ENCODE results near the gene TRPM3.

Gene TRPM3

GRCh38 chr9:70492319-70492777 lies 629.1 kb downstream of the TRPM3 start:
- Histone ChIP-seq H3K27ac (replicated peaks) (no peak overlapping the region), H3K4me3 (replicated peaks; ENCODE audit: insufficient read depth, low read length) (no peak overlapping the region), H3K27me3 (ENCODE audit: insufficient read depth, poor library complexity, severe bottlenecking) (no peaks in the 10 kb centered on the region)
- DNase-seq (ENCODE audit: low read depth in 1 of 2, low spot score in 1 of 2): no peak
- TF ChIP-seq SPI1 (IDR thresholded peaks at IDR 0.05; ENCODE audit: borderline replicate concordance, low read depth): no peak

- DNase-seq (ENCODE audit: low read depth in 1 of 2, low spot score in 1 of 2): no peak
- no peak overlapping the region for H3K4me3 ChIP-seq (replicated peaks; ENCODE audit: insufficient read depth, low read length)
- TF ChIP-seq SPI1 (IDR thresholded peaks at IDR 0.05; ENCODE audit: borderline replicate concordance, low read depth) (no peak), POLR2AphosphoS5 (IDR thresholded peaks at IDR 0.05; ENCODE audit: low read depth) (no peak), GABPA (IDR thresholded peaks at IDR 0.05; ENCODE audit: low read depth) (no peak)
- TF ChIP-seq, protein P1, sequence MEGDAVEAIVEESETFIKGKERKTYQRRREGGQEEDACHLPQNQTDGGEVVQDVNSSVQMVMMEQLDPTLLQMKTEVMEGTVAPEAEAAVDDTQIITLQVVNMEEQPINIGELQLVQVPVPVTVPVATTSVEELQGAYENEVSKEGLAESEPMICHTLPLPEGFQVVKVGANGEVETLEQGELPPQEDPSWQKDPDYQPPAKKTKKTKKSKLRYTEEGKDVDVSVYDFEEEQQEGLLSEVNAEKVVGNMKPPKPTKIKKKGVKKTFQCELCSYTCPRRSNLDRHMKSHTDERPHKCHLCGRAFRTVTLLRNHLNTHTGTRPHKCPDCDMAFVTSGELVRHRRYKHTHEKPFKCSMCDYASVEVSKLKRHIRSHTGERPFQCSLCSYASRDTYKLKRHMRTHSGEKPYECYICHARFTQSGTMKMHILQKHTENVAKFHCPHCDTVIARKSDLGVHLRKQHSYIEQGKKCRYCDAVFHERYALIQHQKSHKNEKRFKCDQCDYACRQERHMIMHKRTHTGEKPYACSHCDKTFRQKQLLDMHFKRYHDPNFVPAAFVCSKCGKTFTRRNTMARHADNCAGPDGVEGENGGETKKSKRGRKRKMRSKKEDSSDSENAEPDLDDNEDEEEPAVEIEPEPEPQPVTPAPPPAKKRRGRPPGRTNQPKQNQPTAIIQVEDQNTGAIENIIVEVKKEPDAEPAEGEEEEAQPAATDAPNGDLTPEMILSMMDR (IDR thresholded peaks at IDR 0.05; ENCODE audit: insufficient read depth, low read length): no peak
- TF ChIP-seq, protein P2, sequence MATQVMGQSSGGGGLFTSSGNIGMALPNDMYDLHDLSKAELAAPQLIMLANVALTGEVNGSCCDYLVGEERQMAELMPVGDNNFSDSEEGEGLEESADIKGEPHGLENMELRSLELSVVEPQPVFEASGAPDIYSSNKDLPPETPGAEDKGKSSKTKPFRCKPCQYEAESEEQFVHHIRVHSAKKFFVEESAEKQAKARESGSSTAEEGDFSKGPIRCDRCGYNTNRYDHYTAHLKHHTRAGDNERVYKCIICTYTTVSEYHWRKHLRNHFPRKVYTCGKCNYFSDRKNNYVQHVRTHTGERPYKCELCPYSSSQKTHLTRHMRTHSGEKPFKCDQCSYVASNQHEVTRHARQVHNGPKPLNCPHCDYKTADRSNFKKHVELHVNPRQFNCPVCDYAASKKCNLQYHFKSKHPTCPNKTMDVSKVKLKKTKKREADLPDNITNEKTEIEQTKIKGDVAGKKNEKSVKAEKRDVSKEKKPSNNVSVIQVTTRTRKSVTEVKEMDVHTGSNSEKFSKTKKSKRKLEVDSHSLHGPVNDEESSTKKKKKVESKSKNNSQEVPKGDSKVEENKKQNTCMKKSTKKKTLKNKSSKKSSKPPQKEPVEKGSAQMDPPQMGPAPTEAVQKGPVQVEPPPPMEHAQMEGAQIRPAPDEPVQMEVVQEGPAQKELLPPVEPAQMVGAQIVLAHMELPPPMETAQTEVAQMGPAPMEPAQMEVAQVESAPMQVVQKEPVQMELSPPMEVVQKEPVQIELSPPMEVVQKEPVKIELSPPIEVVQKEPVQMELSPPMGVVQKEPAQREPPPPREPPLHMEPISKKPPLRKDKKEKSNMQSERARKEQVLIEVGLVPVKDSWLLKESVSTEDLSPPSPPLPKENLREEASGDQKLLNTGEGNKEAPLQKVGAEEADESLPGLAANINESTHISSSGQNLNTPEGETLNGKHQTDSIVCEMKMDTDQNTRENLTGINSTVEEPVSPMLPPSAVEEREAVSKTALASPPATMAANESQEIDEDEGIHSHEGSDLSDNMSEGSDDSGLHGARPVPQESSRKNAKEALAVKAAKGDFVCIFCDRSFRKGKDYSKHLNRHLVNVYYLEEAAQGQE (IDR thresholded peaks at IDR 0.05; ENCODE audit: insufficient replicate concordance, low read depth): no peak
- H3K27ac ChIP-seq (replicated peaks): no peak overlapping the region
- no peaks in the 10 kb centered on the region for H3K27me3 ChIP-seq (ENCODE audit: insufficient read depth, poor library complexity, severe bottlenecking)
These were observed 629.7 kb downstream of the TRPM3 start for GRCh38 chr9:70491426-70492318.

DNA sequence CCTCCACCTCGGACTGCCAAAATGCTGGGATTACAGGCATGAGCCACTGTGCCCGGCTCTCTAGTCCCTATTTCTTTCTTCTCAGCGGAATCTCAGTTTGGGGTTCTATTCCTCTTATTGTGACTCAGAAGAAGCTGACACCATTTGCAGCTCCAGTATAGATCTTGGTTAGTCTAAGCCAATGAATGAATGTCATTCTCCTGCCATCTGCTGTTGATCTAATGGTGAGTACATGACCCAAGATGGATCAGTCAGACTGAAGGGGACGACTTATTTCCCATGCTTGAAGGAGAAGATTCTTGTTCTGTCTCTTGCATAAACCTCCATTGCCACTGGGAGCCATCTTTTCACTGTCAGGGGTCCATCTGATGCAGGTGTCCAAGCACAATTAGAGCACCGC lies 630.9 kb downstream of the TRPM3 start:
- DNase-seq (ENCODE audit: low read depth in 1 of 2, low spot score in 1 of 2): no peak
- no peaks in the 10 kb centered on the region for H3K27me3 ChIP-seq (ENCODE audit: insufficient read depth, poor library complexity, severe bottlenecking)
- TF ChIP-seq POLR2AphosphoS5 (IDR thresholded peaks at IDR 0.05; ENCODE audit: low read depth) (no peak), SPI1 (IDR thresholded peaks at IDR 0.05; ENCODE audit: borderline replicate concordance, low read depth) (no peak), GABPA (IDR thresholded peaks at IDR 0.05; ENCODE audit: low read depth) (no peak)
- TF ChIP-seq, protein P1 (IDR thresholded peaks at IDR 0.05; ENCODE audit: insufficient read depth, low read length): no peak
- TF ChIP-seq, protein P2 (IDR thresholded peaks at IDR 0.05; ENCODE audit: insufficient replicate concordance, low read depth): no peak
- no peak overlapping the region for H3K27ac ChIP-seq (replicated peaks)
- H3K4me3 ChIP-seq (replicated peaks; ENCODE audit: insufficient read depth, low read length): no peak overlapping the region

DNA sequence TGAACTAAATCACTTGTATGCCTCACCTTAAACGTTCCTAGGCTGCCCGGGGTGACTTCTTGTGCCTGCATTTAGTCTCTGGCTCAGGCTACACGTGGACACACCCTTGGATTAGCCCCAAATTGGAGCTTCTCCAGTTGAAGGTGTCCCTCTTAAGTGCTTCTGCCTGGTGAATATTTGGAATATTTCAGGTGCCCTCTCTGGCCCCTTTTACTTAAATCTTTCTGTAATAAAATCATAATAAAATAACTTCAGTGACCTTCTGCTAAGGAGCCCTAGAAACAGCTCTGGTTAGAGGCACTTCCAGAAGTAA lies 632.7 kb downstream of the TRPM3 start:
- no peak for DNase-seq (ENCODE audit: low read depth in 1 of 2, low spot score in 1 of 2)
- H3K27ac ChIP-seq (replicated peaks): no peak overlapping the region
- H3K4me3 ChIP-seq (replicated peaks; ENCODE audit: insufficient read depth, low read length): no peak overlapping the region
- TF ChIP-seq GABPA (IDR thresholded peaks at IDR 0.05; ENCODE audit: low read depth) (no peak), POLR2AphosphoS5 (IDR thresholded peaks at IDR 0.05; ENCODE audit: low read depth) (no peak), SPI1 (IDR thresholded peaks at IDR 0.05; ENCODE audit: borderline replicate concordance, low read depth) (no peak)
- TF ChIP-seq, protein P1 (IDR thresholded peaks at IDR 0.05; ENCODE audit: insufficient read depth, low read length): no peak
- TF ChIP-seq, protein P2 (IDR thresholded peaks at IDR 0.05; ENCODE audit: insufficient replicate concordance, low read depth): no peak
- H3K27me3 ChIP-seq (ENCODE audit: insufficient read depth, poor library complexity, severe bottlenecking): no peaks in the 10 kb centered on the region
